OCI-LY1 (cell line): Measurements from ENCODE around the gene ENSA.

ENCODE experiments used
- EZH2 ChIP-seq: fragments of 200-600 bp; sonication (generic), shearing (Covaris generic); IDR thresholded peaks from 2 replicates; pipeline ENCODE4 v1.8.0; 2017; ENCODE audit warnings: borderline replicate concordance, mixed run types, mild to moderate bottlenecking, antibody characterized with exemption, low read length, moderate library complexity, mixed read lengths
- TF ChIP-seq, protein P1 (sequence below): fragments of 200-600 bp; sonication (generic), shearing (Covaris generic); IDR thresholded peaks from 2 replicates; pipeline ENCODE4 v1.5.1; 2017; ENCODE audit warnings: mild to moderate bottlenecking, antibody characterized with exemption, low read length, moderate library complexity, mixed read lengths

DNA sequence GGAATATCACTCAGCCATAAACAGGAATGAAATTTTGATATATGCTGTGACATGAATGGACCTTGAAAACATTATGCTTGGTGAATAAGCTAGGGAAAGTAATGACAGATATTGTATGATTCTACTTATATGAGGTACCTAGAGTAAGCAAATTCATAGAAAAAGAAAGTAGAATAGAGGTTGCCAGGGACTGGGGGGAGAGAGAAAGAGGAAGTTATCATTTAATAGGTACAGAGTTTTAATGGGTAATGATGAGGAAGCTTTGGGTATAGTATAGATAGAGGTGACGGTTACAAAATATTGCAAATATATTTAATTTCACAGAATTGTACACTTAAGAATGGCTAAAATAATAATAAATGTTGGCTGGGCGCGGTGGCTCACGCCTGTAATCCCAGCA lies 31.2 kb upstream of the ENSA start:
- TF ChIP-seq, protein P1, sequence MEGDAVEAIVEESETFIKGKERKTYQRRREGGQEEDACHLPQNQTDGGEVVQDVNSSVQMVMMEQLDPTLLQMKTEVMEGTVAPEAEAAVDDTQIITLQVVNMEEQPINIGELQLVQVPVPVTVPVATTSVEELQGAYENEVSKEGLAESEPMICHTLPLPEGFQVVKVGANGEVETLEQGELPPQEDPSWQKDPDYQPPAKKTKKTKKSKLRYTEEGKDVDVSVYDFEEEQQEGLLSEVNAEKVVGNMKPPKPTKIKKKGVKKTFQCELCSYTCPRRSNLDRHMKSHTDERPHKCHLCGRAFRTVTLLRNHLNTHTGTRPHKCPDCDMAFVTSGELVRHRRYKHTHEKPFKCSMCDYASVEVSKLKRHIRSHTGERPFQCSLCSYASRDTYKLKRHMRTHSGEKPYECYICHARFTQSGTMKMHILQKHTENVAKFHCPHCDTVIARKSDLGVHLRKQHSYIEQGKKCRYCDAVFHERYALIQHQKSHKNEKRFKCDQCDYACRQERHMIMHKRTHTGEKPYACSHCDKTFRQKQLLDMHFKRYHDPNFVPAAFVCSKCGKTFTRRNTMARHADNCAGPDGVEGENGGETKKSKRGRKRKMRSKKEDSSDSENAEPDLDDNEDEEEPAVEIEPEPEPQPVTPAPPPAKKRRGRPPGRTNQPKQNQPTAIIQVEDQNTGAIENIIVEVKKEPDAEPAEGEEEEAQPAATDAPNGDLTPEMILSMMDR: no peak
- TF ChIP-seq EZH2: no peak
